DMS79 treated with DMSO at 0.1 percent for 48 hours (cell line): ENCODE measurements around the gene PSMB11.

Source experiments
- DNase-seq: peaks from one replicate; lab custom pipeline; 2025; lab: John Stamatoyannopoulos, UW

Gene PSMB11

GRCh38 chr14:23015618-23016017, 26.4 kb upstream of the PSMB11 start:
- no peak for DNase-seq

GRCh38 chr14:23017091-23017490, 24.9 kb upstream of the PSMB11 start:
- no peak for DNase-seq

- no peak for DNase-seq
These were observed 23.9 kb upstream of the PSMB11 start for GRCh38 chr14:23018107-23018506.

DNA sequence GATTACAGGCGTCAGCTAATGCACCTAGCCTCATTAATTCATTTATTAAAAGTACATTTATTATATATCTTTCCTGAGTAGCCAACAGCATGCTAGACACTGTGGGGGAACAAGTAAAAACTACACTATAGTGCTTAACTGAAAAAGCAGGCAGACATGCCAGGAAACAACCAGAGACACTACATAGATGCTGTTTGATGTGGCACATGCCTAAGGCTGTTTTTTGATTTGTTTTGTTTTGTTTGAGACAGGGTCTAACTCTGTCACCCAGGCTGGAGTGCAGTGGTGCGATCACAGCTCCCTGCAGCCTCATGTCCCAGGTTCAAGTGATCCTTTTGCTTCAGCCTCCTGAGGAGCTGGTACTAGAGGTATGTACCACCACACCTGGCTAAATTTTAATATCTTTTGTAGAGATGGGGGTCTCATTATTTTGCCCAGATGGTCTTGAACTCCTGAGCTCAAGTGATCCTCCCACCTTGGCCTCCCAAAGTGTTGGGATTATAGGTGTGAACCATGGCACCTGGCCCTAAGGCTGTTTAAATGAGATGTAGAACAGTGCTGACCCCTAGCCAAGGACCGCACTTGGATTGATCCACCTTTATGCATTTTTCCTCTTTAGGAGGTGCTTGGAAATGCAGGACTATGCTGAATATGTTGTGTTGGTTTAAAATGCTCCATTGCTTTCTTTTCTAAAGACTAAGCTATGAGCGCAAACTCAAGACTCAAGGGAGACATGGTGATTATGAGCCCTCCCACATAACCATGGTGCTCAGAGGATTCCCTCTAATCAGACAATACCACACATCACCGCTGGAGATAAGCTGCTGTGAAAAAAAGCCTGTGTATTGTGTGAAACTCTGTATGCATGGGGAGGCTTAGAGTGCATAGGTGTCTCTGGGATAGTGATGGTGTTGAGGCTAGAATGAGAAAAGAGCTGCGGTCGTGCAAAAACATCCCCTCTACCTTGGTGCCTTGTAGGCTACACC, 21.6 kb upstream of the PSMB11 start:
- DNase-seq = no peak

DNA sequence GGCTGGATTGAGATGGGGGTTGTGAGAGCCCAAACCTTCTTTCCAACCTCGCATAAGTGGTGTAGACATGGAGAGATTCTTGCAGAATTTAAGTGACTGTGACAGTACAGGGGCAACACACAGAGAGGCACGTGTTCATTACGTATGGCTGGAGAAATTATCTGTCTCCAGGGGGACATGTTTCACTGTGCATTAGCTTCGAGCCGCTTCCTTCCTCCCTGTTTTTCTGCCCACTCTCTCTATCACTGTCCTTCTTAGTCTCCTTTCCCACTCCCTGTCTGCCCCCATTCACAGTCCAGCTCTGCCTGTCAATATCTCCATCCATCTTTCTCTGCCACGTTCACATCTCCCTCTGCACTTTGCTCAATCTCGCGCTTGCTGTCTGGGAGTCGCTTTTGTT, 20.6 kb upstream of the PSMB11 start:
- no peak for DNase-seq

DNA sequence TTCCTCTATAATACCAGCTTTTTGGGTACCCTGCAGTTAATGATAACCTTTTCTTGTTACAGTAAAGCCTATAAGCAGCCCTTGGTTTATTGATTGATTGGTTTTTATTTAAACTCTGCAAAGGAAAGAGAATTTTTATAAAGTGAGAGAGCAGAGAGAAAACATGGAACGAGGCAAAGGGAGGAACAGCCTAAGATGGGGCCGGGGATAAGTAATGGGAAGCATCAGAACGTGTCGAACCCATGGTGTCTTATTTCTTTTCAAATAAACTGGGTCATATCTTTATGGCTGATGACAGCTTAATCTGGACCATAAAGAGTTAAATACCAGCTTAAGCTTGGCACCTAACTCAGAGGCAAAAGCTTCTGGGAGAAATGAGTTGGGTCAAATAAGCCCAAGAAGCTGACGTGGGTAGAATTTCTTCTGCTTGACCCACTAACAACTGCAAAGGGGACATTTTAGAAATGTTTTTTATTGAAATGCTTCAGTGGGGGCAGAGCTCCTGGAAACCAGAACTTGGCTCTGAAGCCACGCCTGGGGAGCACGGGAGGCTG, 20.0 kb upstream of the PSMB11 start:
- no peak for DNase-seq

DNA sequence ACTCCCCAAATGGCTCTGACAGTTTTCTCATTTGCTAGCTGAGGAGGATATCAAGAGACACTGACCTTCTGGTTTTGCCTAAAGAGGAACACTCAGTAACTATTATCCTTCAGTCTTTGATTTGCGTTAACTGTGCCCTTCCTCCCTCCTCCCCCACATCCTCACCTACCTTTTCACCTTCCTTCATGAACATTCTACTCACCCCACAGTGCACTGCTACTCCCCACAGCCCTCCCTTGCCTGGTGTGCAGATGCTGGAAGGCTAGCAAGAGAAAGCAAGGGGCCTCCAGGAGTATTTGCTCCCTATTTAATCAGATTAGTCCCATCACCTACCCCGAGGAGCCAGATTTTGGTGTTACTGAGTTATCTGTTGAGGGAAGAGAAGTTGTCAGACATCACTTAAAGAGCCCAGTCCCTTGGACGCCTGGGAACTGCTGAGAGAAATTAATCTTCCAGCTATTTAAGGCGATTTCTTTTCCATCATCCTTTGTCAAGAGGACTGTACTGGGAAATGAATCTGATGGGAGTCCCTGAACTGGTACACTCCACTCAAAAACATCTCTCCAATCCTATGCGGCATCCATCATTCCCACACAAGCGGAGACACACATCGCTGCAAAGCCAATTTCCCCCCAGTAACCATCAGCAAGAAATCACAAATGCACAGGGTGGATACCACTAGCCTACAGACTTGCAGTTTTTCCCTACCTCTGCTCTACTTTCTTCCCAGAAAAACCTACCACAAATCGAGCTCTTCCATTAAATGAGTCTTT, 18.8 kb upstream of the PSMB11 start:
- no peak for DNase-seq

DNA sequence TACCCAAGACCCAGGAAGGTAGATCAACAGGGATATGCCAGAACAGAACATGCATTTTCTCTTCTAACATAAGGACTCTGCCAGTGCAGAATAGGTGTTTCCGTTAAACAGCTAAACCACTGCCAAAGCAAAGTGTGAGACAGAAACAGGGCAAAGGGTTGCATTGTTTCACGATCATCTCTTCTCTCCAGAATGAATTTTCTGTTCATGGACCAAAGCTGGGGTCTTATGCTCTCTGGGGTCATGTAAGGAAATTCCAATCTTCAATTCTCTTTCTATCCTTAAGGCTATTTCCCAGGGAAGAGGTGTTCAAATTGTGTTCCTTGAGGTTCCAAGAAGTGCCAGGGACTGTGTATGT, 18.2 kb upstream of the PSMB11 start:
- no peak for DNase-seq

- no peak for DNase-seq
These were observed 17.4 kb upstream of the PSMB11 start for GRCh38 chr14:23024612-23025075.

GRCh38 chr14:23025151-23025814, 16.7 kb upstream of the PSMB11 start:
- DNase-seq = no peak

DNA sequence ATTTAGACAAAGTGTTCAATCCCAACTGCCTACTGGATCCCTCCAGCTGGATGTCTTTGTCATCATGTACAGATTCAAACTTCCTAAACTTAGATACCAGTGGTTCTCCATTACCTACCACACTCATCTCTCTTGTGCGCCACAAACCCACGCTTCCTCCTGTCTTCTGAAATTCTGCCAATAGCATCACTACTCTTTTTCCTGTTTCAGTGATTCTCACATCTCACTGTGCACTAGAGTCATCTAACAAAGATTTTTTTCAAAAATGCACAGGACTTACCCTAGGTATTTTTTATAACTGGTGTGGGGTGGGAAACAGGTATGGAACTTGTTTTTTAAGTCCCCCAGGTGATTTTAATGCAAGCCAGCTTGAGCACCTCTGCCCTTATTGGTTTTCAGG, 13.2 kb upstream of the PSMB11 start:
- DNase-seq = no peak

DNA sequence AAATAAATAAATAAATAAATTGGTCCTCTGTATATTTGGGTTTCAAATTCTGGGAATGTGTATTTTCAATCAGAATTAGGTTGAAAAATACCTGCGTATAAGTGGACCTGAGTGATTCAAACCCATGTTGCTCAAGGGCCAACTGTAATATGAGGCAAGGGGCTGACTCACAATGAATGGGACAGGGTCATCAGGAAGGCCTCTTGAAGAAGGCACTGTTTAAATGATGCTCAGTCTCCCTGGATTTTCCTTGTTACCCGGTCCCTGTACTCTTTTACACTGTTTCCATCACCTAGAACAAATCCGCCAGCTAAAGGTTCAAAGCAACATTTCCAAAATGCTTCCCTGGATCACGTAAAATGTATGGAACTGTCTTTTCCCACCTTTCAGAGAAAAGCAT, 11.1 kb upstream of the PSMB11 start:
- no peak for DNase-seq

DNA sequence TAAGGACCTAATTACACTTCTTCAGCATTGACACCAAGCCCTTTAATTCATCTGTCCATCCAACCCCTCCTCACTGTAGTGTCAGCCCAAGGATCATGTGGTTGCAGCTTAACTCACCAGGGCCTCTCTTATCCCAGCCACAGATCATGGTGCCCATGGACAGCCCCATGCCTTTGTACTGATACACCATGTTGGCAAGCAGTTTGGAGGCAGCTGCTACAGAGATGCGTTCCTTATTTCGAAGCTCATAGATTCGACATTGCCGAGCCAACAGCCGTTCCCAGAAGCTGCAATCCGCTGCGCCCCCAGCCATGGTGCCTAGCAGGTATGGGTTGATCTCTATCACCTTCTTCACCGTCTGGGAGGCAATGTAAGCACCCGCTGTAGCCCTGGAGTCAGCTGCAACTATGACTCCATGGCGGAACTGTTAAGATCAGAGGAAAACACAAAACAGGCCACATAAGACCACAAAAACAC, 8.7 kb upstream of the PSMB11 start:
- DNase-seq = no peak

GRCh38 chr14:23033801-23034497, 8.1 kb upstream of the PSMB11 start:
- no peak for DNase-seq

- DNase-seq = no peak
These were observed 7.3 kb upstream of the PSMB11 start, which contains the start of gene PSMB5 for GRCh38 chr14:23034498-23035302. Gene PSMB5, minus strand, starts transcription at chr14:23034900. Its CDS starts 19 bp downstream, at chr14:23034881.

DNA sequence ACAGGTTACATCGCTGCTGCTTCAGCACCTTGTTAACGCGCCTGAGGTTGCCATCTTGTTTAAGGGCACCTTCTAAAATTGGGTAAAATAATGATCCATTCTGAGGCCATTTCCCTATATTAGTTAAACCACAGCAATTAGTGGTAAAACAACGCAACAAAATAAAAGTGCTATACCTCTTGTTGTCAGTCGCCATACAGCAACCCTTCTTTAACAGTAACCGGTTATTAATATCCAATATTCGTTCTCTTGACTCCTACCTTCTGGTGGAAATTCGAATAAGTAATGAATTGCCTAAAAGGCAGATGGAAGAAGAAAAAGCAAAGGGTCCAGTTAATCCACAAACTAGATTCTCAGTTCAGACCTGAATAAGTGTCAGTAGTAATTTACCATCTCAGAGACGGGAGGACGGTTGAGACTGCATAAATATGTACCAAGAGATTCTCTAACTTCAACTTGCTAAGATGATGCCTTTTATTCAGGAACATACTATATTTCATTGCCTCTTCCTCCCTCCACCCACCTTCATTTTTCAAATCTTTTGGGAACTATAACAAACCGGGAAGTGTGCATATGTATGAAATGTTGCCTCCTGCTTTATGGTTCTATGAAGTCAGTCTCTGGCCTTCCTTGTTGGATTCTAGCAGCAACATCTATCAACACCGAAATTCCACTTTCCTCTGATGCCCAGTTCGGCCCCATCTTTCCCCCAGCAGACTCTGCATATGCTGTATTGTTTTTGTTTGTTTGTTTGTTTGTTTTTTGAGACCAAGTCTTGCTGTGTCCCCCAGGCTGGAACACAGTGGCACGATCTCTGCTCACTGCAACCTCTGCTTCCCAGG, 6.5 kb upstream of the PSMB11 start:
- DNase-seq = no peak

- no peak for DNase-seq
These were observed 1.9 kb upstream of the PSMB11 start for GRCh38 chr14:23040100-23040499.

- no peak for DNase-seq
These were observed 283 bp upstream of the PSMB11 start for GRCh38 chr14:23041729-23042128.

DNA sequence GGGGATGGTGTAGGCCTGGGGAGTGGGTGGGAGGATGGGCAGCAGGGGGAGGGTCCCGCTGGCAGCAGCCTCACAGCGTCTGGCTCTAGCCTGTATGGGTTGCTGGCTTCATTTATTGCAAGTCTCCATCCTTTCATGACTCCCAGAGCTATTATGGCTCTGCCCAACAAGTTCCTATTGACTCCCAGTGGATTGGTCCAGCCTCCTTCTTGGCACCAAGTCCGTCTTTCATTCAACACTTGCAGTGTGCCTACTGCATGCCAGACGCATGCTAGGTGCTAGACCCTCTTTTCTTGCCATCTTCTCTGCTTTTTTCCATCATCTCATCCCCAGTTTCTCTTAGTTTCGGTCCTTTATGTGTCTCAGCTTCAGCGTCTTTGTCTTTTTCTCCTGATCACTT, 1.1 kb downstream of the PSMB11 start:
- no peak for DNase-seq

- no peak for DNase-seq
These were observed 1.7 kb downstream of the PSMB11 start for GRCh38 chr14:23043754-23044153.
